Embryonic facial prominence (tissue), 1 donor: Measurements from ENCODE around the gene RGMA.
"Not testable (repeated sequence)": the region's sequence is repeated elsewhere in the genome, so short reads cannot be mapped to it uniquely, and the experiment has no call there.

Source experiments
- DNase-seq: peaks from one replicate; pipeline ENCODE4 v3.0.0-alpha.2; 2016; ENCODE audit errors: extremely low spot score

RGMA gene

GRCh38 chr15:93034512-93034911 is 54.5 kb downstream of the RGMA start:
- DNase-seq: no peak

GRCh38 chr15:93033434-93034045 is 55.5 kb downstream of the RGMA start:
- DNase-seq: no peak

GRCh38 chr15:93032515-93033206 is 56.4 kb downstream of the RGMA start:
- not testable (repeated sequence) for DNase-seq

GRCh38 chr15:93031557-93032384 is 57.2 kb downstream of the RGMA start:
- not testable (repeated sequence) for DNase-seq

GRCh38 chr15:93031103-93031464 is 57.9 kb downstream of the RGMA start:
- DNase-seq: no peak

- peak; percentile 27 for DNase-seq
These were observed 58.4 kb downstream of the RGMA start for GRCh38 chr15:93030430-93031102.

- DNase-seq: no peak
These were observed 59.1 kb downstream of the RGMA start for GRCh38 chr15:93029836-93030429.

GRCh38 chr15:93029214-93029835 is 59.7 kb downstream of the RGMA start:
- no peak for DNase-seq

- DNase-seq: no peak
These were observed 60.3 kb downstream of the RGMA start for GRCh38 chr15:93028632-93029213.

GRCh38 chr15:93028111-93028631 is 60.8 kb downstream of the RGMA start:
- no peak for DNase-seq

GRCh38 chr15:93027413-93027812 is 61.6 kb downstream of the RGMA start:
- no peak for DNase-seq

- no peak for DNase-seq
These were observed 62.6 kb downstream of the RGMA start for GRCh38 chr15:93026380-93026817.

GRCh38 chr15:93025625-93025982 is 63.4 kb downstream of the RGMA start:
- DNase-seq: no peak

GRCh38 chr15:93024716-93025624 is 64.0 kb downstream of the RGMA start:
- DNase-seq: no peak

- DNase-seq: no peak
These were observed 64.7 kb downstream of the RGMA start for GRCh38 chr15:93024293-93024692.

GRCh38 chr15:93020976-93021772 is 67.8 kb downstream of the RGMA start:
- no peak for DNase-seq

GRCh38 chr15:93019971-93020370 is 69.0 kb downstream of the RGMA start:
- no peak for DNase-seq

- DNase-seq: no peak
These were observed 69.9 kb downstream of the RGMA start for GRCh38 chr15:93019090-93019489.

GRCh38 chr15:93018574-93018973 is 70.4 kb downstream of the RGMA start:
- no peak for DNase-seq
